SK-N-MC (cell line): ENCODE results near the gene ACOT6.

ENCODE experiments used
- EZH2 ChIP-seq: fragments of 200-600 bp; sonication (generic); IDR thresholded peaks from one replicate; pipeline ENCODE4 v1.6.1; 2017; ENCODE audit warnings: antibody characterized with exemption
- POLR2AphosphoS5 ChIP-seq: IDR thresholded peaks from 2 replicates; pipeline ENCODE4 v1.6.1; 2012; ENCODE audit warnings: mild to moderate bottlenecking, low read depth, low read length, borderline replicate concordance

DNA sequence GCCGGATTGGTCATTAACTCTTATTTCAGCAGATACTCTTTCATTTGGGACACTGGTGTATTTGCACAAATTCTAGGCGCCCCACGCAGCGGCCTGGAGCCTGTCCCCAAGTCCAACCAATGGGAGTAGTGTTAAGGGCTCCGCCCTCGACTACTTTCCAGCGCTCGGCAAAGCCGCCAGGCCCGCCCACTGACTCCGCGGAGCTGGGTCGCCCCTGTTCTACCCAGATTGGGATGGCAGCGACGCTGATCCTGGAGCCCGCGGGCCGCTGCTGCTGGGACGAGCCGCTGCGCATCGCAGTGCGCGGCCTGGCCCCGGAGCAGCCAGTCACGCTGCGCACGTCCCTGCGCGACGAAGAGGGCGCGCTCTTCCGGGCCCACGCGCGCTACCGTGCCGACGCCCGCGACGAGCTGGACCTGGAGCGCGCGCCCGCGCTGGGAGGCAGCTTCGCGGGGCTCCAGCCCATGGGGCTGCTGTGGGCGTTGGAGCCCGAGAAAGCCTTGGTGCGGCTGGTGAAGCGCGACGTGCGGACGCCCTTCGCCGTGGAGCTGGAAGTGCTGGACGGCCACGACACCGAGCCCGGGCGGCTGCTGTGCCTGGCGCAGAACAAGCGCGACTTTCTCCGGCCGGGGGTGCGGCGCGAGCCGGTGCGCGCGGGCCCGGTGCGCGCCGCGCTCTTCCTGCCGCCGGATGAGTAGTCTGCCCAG is at the start of gene ACOT6:
- TF ChIP-seq POLR2AphosphoS5 (peak; percentile 25; the same call in 1 of the 2 replicates), EZH2 (no peak)
